ENCODE results near the gene DUS1L.

DUS1L gene

DNA sequence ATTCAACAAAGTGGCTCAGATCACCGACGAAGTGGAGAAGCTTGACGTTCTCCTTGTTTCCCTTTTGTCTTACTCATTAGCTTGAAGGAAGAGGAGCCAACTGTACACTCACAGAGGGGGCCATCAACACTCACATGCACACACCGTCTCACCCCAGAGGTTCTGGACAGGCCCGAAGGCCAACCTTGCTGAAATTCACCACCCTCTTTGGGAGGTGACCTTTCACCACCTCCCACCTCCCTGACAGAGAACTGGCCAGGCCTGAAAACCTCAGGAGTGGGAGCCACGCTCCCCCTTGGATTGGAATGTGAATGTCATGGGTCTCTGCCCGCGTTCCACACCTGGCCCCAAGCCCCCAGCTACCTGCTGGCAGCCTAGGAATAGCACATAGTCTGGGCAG lies 30.1 kb downstream of the DUS1L start:
- Histone ChIP-seq H3K4me1 (ENCODE audit: control insufficient read depth, insufficient read depth, low read length) (peaks cover 19% of the 10 kb centered on the region), H3K9me3 (ENCODE audit: control insufficient read depth, low read length) (no peaks in the 10 kb centered on the region), H3K9ac (ENCODE audit: low read length) (no peak overlapping the region), H3K36me3 (ENCODE audit: control insufficient read depth, insufficient read depth, low read length) (no peaks in the 10 kb centered on the region), H3K27me3 (ENCODE audit: control insufficient read depth, insufficient read depth, low read length) (no peaks in the 10 kb centered on the region), H3K4me3 (ENCODE audit: low read length) (no peak overlapping the region)

DNA sequence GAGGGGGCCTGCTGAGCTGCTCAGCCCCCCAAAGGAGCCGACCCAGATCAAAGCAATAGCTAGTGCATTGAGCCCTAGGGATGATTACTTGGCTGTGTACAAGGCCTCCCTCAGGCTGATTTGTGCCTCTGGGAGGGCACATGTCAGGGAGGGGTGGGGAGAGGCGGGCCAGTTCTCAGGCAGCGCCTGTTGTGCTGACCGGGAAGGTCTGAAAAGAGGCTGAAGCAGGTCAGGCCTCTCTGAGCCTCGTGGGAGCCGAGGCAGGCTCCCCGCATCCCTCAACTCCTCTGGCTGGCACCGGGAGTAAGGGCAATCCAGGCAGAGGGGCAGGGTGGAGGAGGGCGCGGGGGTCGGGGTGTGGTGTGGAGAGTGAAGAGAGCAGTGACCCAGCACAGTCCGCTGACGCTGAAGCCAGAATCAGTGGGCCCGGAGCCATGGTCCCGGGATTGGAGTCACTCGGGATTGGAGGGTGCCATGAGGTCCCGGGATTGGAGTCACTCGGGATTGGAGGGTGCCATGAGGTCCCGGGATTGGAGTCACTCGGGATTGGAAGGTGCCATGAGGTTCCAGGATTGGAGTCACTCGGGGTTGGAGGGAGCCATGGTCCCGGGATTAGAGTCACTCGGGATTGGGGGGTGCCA lies 31.1 kb downstream of the DUS1L start:
- no peaks in the 10 kb centered on the region for H3K27me3 ChIP-seq (ENCODE audit: control insufficient read depth, insufficient read depth, low read length)
- peaks cover 27% of the 10 kb centered on the region for H3K4me1 ChIP-seq (ENCODE audit: control insufficient read depth, insufficient read depth, low read length)
- no peaks in the 10 kb centered on the region for H3K9me3 ChIP-seq (ENCODE audit: control insufficient read depth, low read length)
- H3K4me3 ChIP-seq (ENCODE audit: low read length): no peak overlapping the region
- H3K9ac ChIP-seq (ENCODE audit: low read length): no peak overlapping the region
- H3K36me3 ChIP-seq (ENCODE audit: control insufficient read depth, insufficient read depth, low read length): no peaks in the 10 kb centered on the region

DNA sequence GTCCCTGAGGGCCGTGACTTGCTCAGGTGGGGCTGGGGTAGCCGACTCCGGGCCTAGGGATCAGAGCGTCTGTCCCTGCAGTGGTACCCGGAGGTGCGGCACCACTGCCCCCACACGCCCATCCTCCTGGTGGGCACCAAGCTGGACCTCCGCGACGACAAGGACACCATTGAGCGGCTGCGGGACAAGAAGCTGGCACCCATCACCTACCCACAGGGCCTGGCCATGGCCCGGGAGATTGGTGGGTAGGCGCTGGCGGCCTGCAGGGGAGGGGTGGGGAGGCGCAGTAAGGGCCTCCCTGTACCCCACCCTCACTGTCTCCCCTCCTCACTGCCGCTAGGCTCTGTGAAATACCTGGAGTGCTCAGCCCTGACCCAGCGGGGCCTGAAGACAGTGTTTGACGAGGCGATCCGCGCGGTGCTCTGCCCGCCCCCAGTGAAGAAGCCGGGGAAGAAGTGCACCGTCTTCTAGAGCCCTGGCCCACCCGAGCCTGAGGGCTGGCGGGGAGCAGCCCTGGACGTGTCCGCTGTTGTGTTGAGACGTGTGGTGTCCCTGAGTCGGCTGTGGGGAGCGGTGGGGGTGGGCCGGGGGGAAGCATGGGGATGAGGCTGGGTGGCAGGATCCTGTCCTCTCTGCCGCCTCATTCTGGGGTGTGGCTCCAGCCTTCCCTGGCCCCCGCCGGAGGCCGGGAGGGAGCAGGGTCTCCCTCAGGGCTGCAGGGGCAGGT lies 32.1 kb downstream of the DUS1L start:
- Histone ChIP-seq H3K9ac (ENCODE audit: low read length) (peak overlapping the region; percentile 7), H3K4me3 (ENCODE audit: low read length) (no peak overlapping the region), H3K36me3 (ENCODE audit: control insufficient read depth, insufficient read depth, low read length) (no peaks in the 10 kb centered on the region), H3K4me1 (ENCODE audit: control insufficient read depth, insufficient read depth, low read length) (peaks cover 27% of the 10 kb centered on the region), H3K9me3 (ENCODE audit: control insufficient read depth, low read length) (no peaks in the 10 kb centered on the region), H3K27me3 (ENCODE audit: control insufficient read depth, insufficient read depth, low read length) (no peaks in the 10 kb centered on the region)

DNA sequence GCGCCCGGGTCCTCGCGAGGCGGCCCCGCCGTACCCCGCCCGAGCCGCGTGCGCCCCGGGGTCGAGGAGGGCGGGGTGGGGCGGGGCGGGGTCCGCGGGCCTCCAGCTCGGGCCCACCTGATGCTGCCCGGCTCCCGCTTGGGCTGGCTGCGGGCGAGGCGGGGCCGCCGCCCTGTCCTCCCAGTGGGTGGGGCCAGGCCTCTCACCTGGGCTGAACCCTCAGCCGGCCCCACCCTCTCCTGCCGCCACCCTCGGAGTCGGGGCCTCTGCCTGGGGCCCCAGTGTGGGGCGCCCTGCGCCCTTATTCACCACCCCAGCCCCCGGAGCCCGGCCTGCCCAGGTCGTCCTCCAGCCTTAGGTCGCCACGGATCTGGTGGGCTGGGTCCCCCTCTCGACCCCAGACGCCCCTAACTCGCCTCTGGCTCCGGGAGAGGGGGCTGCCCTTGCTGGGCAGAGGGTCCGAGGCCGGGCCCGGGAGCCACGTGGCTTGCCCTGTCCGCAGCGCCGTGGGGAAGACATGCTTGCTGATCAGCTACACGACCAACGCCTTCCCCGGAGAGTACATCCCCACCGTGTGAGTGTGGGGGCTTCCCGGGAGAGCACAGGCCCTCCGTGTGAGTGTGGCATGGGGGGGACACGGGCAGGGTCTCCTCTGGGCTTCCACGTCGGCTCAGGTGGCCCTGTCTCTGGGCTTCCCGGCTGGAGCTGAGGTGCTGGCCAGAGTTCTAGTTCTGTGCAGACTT lies 33.5 kb downstream of the DUS1L start:
- Histone ChIP-seq H3K9me3 (ENCODE audit: control insufficient read depth, low read length) (no peaks in the 10 kb centered on the region), H3K36me3 (ENCODE audit: control insufficient read depth, insufficient read depth, low read length) (no peaks in the 10 kb centered on the region), H3K9ac (ENCODE audit: low read length) (peak overlapping the region; percentile 28), H3K4me3 (ENCODE audit: low read length) (no peak overlapping the region), H3K4me1 (ENCODE audit: control insufficient read depth, insufficient read depth, low read length) (peaks cover 27% of the 10 kb centered on the region), H3K27me3 (ENCODE audit: control insufficient read depth, insufficient read depth, low read length) (no peaks in the 10 kb centered on the region)

DNA sequence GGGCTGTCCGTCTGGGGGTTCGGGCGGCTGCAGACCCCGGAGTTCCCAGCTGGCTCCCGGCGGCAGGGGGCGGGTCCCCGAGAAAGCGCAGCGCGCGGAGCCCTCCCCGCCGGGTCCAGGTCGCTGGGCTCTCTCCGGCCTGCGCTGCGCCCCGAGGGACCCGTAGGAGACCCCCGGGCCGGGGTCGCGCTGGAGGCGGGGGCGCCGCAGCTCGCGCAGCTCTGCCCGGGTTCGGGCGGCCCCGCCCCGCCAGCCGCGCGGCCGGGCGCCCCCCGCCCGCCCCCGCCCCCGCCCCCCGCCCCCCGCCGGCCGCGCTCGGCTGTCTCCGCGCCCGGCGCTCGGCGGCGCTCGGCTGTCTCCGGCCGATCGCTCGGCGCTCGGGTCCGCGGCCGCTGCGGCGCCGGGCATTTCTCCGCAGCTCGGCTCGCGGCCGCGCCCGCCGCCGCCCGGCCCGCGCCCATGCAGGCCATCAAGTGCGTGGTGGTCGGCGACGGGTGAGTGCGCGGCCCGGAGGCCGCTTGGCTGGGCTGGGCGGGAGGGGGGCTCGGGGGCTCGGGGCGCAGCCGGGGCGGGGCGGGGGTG lies 34.2 kb downstream of the DUS1L start, which contains the start of gene RAC3:
RAC3 (plus strand) TSS at position 376 of the 582 bp plus-strand sequence; CDS start at position 460, 84 bp downstream.
- Histone ChIP-seq H3K9me3 (ENCODE audit: control insufficient read depth, low read length) (no peaks in the 10 kb centered on the region), H3K27me3 (ENCODE audit: control insufficient read depth, insufficient read depth, low read length) (no peaks in the 10 kb centered on the region), H3K36me3 (ENCODE audit: control insufficient read depth, insufficient read depth, low read length) (no peaks in the 10 kb centered on the region), H3K9ac (ENCODE audit: low read length) (peak within 1 kb of the TSS; percentile 28), H3K4me3 (ENCODE audit: low read length) (peak within 1 kb of the TSS; percentile 25), H3K4me1 (ENCODE audit: control insufficient read depth, insufficient read depth, low read length) (peaks cover 21% of the 10 kb centered on the region)

DNA sequence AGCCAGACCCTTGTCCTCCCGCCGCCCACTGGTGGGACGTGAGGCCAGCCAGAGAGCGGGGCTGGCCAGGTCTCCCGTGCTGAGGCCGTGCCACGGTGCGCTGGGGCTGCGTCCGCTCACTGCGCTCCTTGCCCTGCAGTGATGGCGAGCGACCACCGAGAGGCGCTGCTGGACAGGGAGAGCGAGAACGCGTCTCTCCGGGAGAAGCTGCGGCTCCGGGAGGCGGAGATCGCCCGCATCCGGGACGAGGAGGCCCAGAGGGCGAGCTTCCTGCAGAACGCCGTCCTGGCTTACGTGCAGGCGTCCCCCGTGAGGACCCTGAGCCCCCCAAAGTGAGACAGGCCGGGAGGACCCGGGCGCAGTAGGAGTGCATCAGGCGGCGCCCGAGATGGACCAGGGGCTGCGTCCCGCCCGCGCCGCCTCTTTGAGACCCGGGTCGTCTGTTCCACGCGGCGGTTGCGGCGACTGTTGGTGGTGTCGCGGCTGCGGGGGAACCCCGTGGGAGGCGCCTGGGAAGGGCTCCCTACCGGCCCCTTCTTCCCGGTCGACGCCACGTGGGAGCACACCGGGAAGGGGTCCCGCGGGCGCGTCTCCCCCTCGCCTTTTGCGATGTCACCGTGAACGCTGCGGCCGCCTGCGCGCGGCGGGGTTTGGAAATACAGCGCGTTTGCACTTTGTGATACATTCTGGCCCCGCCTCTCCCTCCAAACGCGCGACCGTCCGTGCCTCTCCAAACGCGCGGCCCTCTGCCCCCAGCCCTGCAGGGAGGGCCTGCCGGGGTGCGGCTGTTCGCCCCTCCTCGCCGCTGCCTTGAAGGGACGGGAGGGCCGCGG lies 34.9 kb downstream of the DUS1L start:
- Histone ChIP-seq H3K9ac (ENCODE audit: low read length) (no peak overlapping the region), H3K9me3 (ENCODE audit: control insufficient read depth, low read length) (no peaks in the 10 kb centered on the region), H3K27me3 (ENCODE audit: control insufficient read depth, insufficient read depth, low read length) (no peaks in the 10 kb centered on the region), H3K4me3 (ENCODE audit: low read length) (peak overlapping the region; percentile 25), H3K4me1 (ENCODE audit: control insufficient read depth, insufficient read depth, low read length) (peaks cover 14% of the 10 kb centered on the region), H3K36me3 (ENCODE audit: control insufficient read depth, insufficient read depth, low read length) (no peaks in the 10 kb centered on the region)

DNA sequence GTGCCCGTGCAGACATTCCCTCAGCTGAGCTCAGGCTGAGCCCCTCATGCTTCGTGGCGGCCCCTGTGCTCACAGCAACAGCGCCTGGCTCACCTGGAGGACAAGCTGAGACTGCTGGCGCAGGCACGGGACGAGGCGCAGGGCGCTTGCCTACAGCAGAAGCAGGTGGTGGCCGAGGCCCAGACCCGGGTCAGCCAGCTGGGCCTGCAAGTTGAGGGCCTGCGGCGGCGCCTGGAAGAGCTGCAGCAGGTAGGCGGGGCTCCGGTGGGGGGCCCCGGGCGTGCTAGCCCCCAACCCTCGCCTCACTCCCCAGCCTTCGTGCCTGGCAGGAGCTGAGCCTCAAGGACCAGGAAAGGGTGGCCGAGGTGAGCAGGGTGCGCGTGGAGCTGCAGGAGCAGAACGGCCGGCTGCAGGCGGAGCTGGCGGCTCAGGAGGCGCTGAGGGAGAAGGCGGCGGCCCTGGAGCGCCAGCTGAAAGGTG lies 35.6 kb downstream of the DUS1L start:
- peaks cover 14% of the 10 kb centered on the region for H3K4me1 ChIP-seq (ENCODE audit: control insufficient read depth, insufficient read depth, low read length)
- no peaks in the 10 kb centered on the region for H3K36me3 ChIP-seq (ENCODE audit: control insufficient read depth, insufficient read depth, low read length)
- H3K4me3 ChIP-seq (ENCODE audit: low read length): no peak overlapping the region
- no peak overlapping the region for H3K9ac ChIP-seq (ENCODE audit: low read length)
- H3K27me3 ChIP-seq (ENCODE audit: control insufficient read depth, insufficient read depth, low read length): no peaks in the 10 kb centered on the region
- H3K9me3 ChIP-seq (ENCODE audit: control insufficient read depth, low read length): no peaks in the 10 kb centered on the region

DNA sequence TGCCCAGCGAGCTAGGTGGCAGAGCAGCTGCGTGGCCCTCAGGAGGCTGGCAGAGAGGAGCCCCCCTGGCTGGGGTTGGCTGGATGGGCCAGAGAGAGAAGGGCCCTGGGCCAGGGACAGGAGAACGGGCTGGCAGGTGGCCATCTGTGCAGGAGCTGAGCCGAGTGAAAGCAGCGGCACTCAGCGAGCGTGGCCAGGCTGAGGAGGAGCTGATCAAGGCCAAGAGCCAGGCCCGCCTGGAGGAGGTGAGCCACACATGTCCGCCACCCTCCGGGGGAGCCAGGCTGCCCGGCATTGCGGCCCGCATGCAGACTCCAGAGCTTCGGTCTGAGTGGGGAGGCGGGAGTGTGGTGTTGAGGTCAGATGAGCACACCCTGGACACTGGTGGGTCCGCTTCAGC lies 36.2 kb downstream of the DUS1L start:
- Histone ChIP-seq H3K9ac (ENCODE audit: low read length) (no peak overlapping the region), H3K9me3 (ENCODE audit: control insufficient read depth, low read length) (no peaks in the 10 kb centered on the region), H3K27me3 (ENCODE audit: control insufficient read depth, insufficient read depth, low read length) (no peaks in the 10 kb centered on the region), H3K36me3 (ENCODE audit: control insufficient read depth, insufficient read depth, low read length) (no peaks in the 10 kb centered on the region), H3K4me3 (ENCODE audit: low read length) (no peak overlapping the region), H3K4me1 (ENCODE audit: control insufficient read depth, insufficient read depth, low read length) (peaks cover 16% of the 10 kb centered on the region)

DNA sequence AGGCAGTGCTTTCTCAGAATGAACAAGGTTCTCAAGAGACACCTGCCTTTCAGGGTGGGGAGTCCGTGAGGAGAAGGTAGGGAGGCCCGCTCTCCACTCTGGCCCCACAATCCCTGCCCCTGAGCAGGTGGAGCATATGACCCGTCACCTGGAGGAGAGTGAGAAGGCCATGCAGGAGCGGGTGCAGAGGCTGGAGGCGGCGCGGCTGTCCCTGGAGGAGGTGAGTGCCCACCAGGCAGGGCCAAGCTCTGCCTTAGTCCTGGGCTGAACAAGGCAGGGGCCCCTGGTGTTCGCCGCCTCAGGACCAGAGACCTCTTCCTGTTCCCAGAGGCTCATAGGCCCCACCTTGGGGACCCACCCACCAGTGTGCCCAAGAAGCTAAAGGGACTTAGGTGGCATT lies 36.6 kb downstream of the DUS1L start:
- Histone ChIP-seq H3K27me3 (ENCODE audit: control insufficient read depth, insufficient read depth, low read length) (no peaks in the 10 kb centered on the region), H3K4me1 (ENCODE audit: control insufficient read depth, insufficient read depth, low read length) (peaks cover 20% of the 10 kb centered on the region), H3K9me3 (ENCODE audit: control insufficient read depth, low read length) (no peaks in the 10 kb centered on the region), H3K36me3 (ENCODE audit: control insufficient read depth, insufficient read depth, low read length) (no peaks in the 10 kb centered on the region), H3K9ac (ENCODE audit: low read length) (no peak overlapping the region), H3K4me3 (ENCODE audit: low read length) (no peak overlapping the region)

DNA sequence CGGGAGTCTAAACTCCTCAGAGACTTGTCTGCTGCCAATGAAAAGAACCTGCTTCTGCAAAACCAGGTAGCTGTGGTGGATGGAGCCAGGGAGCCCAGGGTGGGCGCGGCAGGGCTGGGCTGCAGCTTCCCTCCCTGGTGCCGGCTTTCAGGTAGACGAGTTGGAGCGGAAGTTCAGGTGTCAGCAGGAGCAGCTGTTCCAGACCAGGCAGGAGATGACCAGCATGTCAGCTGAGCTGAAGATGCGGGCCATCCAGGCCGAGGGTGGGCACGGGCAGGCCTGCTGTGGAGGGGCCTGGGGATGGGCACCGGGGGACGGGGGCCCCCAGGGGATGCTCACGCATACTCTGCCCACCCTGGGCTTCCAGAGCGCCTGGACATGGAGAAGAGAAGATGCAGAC lies 37.4 kb downstream of the DUS1L start:
- H3K27me3 ChIP-seq (ENCODE audit: control insufficient read depth, insufficient read depth, low read length): no peaks in the 10 kb centered on the region
- H3K36me3 ChIP-seq (ENCODE audit: control insufficient read depth, insufficient read depth, low read length): no peaks in the 10 kb centered on the region
- no peak overlapping the region for H3K4me3 ChIP-seq (ENCODE audit: low read length)
- no peak overlapping the region for H3K9ac ChIP-seq (ENCODE audit: low read length)
- peaks cover 23% of the 10 kb centered on the region for H3K4me1 ChIP-seq (ENCODE audit: control insufficient read depth, insufficient read depth, low read length)
- no peaks in the 10 kb centered on the region for H3K9me3 ChIP-seq (ENCODE audit: control insufficient read depth, low read length)

DNA sequence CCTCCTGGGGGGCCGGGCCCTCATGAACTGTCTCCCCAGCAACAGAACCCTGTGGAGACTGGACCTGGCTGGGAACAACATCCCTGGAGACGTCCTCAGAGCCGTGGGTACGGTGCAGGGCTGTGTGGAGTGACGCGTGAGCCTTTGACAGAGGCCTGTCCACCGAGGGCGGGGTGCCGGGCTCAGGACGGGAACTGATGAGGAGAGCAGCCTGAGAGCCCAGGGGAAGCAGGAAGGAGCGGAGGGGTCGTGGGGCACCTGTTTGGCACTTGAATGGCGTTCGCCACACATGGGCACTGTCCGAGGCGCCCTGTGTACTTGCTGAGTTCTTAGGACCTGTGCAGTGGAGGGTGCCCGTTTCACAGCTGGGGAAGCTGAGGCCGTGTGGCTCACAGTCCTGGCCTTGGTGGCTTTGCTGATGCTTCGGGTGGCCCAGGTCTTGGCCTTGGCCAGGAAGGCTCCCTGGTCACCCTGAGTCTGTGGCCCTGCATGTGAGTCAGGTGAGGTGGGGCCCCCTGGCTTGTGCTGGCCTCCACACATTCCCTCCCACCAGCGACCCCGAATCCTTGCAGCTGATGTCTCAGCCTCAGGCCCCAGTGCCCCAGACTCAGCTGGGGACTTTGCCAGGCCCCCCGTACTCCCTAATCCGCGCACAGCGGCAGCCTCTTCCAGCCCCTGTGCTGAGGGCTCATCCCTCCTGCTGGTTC lies 40.0 kb downstream of the DUS1L start:
- peaks cover 33% of the 10 kb centered on the region for H3K4me1 ChIP-seq (ENCODE audit: control insufficient read depth, insufficient read depth, low read length)
- no peak overlapping the region for H3K9ac ChIP-seq (ENCODE audit: low read length)
- no peaks in the 10 kb centered on the region for H3K36me3 ChIP-seq (ENCODE audit: control insufficient read depth, insufficient read depth, low read length)
- H3K9me3 ChIP-seq (ENCODE audit: control insufficient read depth, low read length): no peaks in the 10 kb centered on the region
- no peak overlapping the region for H3K4me3 ChIP-seq (ENCODE audit: low read length)
- H3K27me3 ChIP-seq (ENCODE audit: control insufficient read depth, insufficient read depth, low read length): no peaks in the 10 kb centered on the region
